ENCODE data around the gene KRTAP5-3.
"Not testable (repeated sequence)": the region's sequence is repeated elsewhere in the genome, so short reads cannot be mapped to it uniquely, and the experiment has no call there.

KRTAP5-3 gene

DNA sequence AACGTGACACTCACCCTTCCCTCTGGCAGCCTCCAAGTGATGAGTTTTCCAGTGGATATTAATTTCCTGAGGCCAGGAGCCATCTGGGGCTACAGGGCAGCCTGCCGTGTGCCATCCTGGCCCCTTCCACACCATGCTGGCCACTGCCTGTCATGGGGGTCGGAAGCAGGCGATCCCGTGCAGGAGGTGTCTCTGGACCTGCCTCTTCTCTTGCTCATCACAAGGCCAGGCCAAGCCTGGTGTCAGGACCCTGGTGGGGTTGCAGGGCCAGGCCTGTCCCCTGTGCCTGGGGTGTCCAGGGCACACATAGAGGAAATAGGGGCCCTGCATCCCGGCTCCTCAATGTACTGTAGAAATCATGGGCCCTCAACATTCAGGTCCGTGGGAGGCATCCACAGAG is 3.6 kb downstream of the KRTAP5-3 start:
- no peak for DNase-seq (ENCODE audit: extremely low read depth, low read depth)

DNA sequence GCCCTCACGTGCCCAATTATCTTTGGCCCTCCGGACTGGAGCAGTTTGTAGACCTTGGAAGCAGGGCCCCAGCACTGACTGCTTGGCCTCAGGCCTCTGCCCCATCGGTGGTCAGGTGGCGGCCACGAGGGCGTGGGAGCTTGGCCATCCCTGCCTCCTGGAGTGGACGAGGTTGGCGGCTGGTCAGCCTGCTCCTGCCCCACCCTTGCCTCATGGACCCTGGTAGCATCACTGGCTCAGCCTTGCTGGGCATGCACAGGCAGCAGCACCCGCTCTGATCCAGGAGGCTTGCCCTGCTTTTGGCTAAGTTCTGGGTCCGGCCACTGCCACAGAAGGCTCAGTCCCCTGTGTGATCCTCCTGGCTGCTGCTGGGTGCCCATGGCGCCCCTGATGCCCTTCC is 4.1 kb downstream of the KRTAP5-3 start:
- DNase-seq (ENCODE audit: extremely low read depth, low read depth) = no peak
- TF ChIP-seq, protein P1, sequence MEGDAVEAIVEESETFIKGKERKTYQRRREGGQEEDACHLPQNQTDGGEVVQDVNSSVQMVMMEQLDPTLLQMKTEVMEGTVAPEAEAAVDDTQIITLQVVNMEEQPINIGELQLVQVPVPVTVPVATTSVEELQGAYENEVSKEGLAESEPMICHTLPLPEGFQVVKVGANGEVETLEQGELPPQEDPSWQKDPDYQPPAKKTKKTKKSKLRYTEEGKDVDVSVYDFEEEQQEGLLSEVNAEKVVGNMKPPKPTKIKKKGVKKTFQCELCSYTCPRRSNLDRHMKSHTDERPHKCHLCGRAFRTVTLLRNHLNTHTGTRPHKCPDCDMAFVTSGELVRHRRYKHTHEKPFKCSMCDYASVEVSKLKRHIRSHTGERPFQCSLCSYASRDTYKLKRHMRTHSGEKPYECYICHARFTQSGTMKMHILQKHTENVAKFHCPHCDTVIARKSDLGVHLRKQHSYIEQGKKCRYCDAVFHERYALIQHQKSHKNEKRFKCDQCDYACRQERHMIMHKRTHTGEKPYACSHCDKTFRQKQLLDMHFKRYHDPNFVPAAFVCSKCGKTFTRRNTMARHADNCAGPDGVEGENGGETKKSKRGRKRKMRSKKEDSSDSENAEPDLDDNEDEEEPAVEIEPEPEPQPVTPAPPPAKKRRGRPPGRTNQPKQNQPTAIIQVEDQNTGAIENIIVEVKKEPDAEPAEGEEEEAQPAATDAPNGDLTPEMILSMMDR (IDR thresholded peaks at IDR 0.05; ENCODE audit: low read depth, low read length) = no peak

More for the DNA sequence above, 3.6 kb downstream of the KRTAP5-3 start:
- TF ChIP-seq, protein P1 (IDR thresholded peaks at IDR 0.05; ENCODE audit: low read depth, low read length) = no peak

GRCh38 chr11:1603629-1604028 is 4.6 kb downstream of the KRTAP5-3 start:
- DNase-seq (ENCODE audit: extremely low read depth, low read depth) = no peak
- TF ChIP-seq, protein P1 (IDR thresholded peaks at IDR 0.05; ENCODE audit: low read depth, low read length) = no peak

DNA sequence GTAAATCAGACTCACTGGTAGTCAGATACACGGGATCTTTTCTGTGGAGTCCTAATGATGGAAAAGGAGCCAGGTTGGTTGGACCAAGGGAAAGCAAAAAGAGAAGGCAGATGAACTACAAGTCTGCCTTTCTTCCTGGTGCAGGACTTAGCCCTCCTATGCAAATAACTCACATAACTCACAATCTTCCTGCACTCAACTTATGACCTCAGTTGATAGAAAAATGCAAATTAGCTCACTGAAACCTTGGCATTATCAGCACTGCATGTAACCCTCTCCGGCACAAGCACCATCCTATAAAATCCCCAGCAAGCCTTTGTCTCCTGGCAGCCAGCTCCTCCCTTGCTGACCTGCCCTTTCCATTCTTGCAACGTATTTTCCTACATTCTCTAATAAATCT is 6.6 kb downstream of the KRTAP5-3 start:
- not testable (repeated sequence) for DNase-seq (ENCODE audit: extremely low read depth, low read depth)

DNA sequence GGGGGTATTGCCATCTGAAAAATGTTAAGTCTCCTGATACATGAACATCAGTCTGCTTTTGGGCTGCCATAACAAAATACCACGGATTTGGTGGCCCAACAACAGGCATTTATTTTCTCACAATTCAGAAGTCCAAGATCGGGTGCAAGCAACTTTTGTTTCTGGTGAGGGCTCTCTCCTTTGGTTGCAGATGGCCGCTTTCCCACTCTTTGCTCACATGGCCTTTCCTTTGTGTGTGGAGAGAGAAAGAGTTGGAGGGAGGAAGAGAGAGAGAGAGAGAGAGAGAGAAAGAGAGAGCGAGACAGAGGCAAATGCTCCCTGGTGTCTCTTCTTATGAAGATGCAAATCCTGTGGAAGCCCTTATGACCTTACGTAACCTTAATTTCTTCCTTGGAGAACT is 7.6 kb downstream of the KRTAP5-3 start:
- TF ChIP-seq, protein P1 (IDR thresholded peaks at IDR 0.05; ENCODE audit: low read depth, low read length) = no peak

DNA sequence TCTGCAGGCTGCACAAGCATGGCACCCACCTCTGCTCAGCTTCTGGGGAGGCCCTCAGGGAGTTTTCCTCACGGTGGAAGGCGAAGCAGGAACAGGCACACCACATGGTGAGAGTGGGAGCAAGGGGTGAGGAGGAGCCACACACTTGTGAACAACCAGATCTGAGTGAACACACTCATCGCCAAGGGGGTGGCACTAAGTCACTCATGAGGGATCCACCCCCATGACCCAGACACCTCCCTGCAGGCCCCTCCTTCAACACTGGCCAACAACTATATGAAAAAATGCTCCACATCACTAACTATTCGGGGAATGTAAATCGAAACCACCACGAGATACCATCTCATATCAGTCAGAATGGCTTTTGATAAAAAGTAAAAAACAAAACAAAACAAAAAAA is 9.4 kb downstream of the KRTAP5-3 start:
- TF ChIP-seq, protein P1 (IDR thresholded peaks at IDR 0.05; ENCODE audit: low read depth, low read length) = no peak
- no peak for DNase-seq (ENCODE audit: extremely low read depth, low read depth)

More for the DNA sequence above, 7.6 kb downstream of the KRTAP5-3 start:
- no peak for DNase-seq (ENCODE audit: extremely low read depth, low read depth)

DNA sequence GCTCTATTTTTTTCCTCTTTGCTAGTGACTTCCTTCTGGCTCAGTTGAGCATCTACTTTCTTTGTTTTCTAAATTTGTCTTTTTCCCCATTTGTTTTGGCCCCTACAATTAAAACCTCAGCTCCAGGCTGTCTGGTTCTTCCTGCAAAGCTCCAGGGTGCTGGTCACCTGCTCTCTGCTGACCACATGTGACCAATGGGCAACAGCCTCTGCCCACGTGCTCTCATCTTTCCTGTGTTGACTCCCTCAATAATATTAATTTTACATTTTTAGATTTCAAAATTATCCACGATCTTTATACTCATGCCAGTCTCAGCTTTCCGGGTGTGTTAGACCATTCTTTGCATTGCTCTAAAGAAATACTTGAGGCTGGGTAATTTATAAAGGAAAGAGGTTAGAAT is 9.9 kb downstream of the KRTAP5-3 start:
- not testable (repeated sequence) for DNase-seq (ENCODE audit: extremely low read depth, low read depth)

DNA sequence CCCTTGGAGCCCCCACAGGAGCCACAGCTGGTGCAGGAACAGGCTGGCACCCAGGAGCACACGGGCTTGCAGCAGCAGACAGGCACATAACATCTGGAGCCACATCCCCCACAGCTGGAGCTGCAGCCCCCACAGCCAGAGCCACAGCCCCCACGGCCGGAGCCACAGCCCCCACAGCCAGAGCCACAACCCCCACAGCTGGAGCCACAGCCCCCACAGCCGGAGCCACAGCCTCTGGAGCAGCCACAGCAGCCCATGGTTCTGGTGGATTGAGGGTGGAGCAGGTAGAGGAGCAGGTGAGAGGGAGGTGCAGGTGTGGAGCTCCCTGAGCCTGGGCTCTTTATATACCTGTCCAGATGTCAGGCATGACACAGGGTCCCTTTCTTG is 10.3 kb downstream of the KRTAP5-3 start, which contains the start of gene KRTAP5-2:
TSS of gene KRTAP5-2 (minus strand) at position 301 of the 387 bp plus-strand sequence. CDS start at position 257, 44 bp downstream.
- TF ChIP-seq, protein P1 (IDR thresholded peaks at IDR 0.05; ENCODE audit: low read depth, low read length) = no peak
- no peak for DNase-seq (ENCODE audit: extremely low read depth, low read depth)

Data from AG09319 (cell line).